GM18909 (cell line): ENCODE data around the gene CATSPERE.
"Not testable (repeated sequence)": the region's sequence is repeated elsewhere in the genome, so short reads cannot be mapped to it uniquely, and the experiment has no call there.

ENCODE experiments used
- ATAC-seq: cut with Tn5 transposase; IDR thresholded peaks from one replicate; pipeline ENCODE4 v1.9.1; 2021; ENCODE audit warnings: mild to moderate bottlenecking; ENCODE audit not compliant: unreplicated experiment, poor library complexity

CATSPERE gene

DNA sequence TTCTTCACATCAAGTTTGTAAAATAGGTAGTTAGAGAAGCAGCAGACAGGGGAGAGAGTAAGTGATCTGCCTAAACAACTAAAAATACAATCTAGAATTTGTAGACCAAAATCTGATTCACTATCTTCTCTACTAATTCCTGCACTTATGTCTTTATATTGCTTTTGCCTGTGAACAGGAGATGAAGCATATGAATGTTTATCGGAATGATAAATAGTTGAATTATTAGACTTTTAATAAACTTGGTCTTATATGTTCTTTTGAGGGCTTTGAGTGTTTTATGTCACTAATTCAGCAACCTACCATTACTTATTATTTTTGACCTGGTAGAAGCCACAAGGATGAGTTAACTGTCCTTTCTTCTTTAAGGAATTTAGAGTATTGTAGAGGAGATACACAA lies 194.1 kb downstream of the CATSPERE start:
- ATAC-seq, result no peak

DNA sequence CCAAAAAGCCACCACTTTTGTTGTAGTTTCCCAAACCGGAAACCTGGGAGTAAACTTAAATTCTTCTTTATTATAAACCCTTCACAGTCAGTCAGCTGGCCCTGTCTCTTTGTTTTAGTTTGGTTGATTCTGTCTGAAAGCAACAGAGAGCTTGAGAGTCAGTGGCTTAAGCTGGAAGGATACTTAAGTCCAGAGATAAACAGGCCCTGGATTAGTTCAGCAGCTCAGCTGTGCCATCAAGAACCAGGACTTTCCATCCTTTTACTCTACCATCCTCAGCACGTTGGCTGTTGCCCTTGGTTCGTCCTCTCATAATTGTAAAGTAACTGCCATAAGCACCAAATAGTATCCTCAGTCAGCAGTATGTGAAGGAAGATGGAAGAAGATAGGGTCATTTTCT lies 196.3 kb downstream of the CATSPERE start:
- no peak for ATAC-seq

DNA sequence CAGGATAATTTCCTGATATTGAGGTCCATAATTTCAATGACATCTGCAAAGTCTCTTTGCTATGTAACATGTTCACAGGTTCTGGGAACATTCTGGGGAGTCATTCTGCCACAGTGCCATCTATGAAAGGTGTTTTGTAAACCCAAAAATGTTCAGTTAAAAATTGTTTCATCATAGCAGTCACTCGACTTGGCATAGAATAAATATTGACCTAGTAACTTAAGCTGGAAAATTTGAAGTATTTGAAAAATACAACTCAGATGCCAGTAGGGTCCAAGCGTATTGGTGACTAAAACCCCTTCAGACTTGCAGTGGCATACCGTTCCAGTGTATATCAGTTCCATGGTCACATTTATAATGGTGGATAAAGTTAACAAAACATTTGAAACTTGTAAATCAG lies 198.6 kb downstream of the CATSPERE start:
- ATAC-seq, result no peak

DNA sequence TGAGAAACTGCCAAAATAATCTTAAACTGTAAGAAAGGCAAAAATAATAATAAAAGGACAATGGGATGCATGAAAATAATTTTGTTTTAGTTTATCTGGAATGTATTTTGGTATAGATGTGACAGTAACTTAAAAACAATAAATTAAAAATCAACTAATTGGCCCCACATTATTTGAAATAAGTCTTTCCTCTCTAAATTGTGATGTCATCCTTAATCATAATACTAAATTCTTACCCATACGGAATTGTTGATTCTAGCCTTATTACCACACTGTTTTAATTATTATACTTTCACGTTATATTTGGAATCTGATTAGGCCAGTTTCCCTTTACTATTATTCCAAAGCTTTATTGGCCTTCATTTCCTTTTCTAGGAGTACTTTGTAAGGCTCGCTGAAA lies 199.5 kb downstream of the CATSPERE start:
- ATAC-seq, result no peak

DNA sequence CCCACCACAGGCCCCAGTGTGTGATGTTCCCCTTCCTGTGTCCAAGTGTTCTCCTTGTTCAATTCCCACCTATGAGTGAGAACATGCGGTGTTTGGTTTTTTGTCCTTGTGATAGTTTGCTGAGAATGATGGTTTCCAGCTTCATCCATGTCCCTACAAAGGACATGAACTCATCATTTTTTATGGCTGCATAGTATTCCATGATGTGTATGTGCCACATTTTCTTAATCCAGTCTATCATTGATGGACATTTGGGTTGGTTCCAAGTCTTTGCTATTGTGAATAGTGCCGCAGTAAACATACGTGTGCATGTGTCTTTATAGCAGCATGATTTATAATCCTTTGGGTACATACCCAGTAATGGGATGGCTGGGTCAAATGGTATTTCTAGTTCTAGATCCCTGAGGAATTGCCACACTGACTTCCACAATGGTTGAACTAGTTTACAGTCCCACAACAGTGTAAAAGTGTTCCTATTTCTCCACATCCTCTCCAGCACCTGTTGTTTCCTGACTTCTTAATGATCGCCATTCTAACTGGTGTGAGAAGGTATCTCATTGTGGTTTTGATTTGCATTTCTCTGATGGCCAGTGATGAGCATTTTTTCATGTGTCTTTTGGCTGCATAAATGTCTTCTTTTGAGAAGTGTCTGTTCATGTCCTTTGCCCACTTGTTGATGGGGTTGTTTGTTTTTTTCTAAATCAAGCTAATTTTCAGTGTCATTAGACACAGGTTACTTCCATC lies 200.7 kb downstream of the CATSPERE start:
- ATAC-seq, result not testable (repeated sequence)

DNA sequence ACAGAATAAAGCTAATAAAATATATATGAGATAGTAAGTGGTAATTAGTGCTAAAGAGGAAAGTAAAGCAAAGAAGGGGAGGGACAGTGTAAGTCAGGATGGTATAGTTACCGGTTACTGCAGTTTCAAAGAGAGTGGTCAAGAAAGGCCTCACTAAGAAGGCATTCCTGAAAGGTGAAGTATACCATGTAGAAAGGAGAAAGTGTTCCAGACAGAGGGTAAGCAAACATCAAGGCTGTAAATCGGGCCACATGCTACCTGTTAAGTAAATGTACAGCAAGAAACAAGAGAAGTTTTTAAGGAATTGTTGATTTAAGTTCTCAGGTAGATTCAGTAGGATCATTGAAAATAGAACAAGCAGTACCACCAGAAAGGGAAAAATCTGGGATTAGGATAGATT lies 201.5 kb downstream of the CATSPERE start:
- ATAC-seq, result no peak

DNA sequence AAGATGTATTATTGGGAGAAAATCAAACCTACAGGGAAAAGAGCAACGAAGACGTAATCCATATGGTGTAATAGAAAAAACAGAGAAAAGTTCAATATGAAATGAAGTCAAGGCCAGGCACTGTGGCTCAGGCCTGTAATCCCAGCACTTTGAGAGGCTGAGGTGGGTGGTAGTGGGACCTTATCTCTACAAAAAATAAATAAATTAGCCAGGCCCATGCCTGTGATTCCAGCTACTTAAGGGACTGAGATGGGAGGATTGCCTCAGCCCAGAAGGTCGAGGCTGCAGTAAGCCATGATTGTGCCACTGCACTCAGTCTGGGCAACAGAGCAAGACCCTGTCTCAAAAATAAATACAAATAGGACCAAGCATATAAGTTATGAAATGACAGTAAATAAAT lies 203.3 kb downstream of the CATSPERE start:
- no peak for ATAC-seq

DNA sequence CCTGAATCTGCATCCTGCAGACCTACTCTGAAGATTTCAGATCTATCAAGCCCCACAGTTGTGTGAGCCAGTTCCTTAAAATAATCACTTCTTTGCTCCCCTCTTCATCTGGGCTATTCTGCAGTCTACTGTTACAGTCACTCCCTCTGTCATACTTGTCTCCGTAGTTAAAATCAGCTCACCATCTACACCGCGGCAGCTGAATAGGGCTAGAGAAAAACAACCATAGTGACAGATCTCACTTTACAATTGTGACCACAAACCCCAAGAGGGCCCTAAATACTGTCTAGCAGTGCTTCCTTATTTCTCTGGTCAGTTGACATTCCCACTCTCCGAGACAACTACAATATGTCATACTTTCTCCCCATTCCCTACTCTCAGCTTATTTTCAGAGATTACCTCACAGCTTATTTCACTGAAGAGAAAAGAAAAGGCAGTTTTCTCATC lies 204.7 kb downstream of the CATSPERE start:
- ATAC-seq, result peak; percentile 92

DNA sequence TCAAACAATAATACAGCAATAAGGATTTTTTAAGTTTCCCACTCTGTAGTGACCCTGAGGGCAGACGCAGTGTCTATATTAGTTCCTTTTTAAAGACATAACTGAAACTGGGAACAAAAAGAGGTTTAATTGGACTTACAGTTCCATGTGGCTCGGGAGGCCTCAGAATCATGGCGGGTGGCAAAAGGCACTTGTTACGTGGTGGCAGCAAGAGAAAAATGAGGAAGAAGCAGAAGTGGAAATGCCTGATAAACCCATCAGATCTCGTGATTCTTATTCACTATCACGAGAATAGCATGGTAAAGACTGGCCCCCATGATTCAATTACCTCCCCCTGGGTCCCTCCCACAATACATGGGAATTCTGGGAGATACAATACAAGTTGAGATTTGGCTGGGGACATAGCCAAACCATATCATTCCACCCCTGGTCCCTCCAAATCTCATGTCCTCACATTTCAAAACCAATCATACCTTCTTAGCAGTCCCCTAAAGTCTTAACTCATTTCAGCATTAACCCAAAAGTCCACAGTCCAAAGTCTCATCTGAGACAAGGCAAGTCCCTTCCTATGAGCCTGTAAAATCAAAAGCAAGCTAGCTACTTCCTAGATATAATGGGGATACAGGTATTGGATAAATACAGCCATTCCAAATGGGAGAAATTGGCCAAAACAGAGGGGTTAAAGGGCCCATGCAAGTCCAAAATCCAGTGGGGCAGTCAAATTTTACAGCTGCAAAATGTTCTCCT lies 205.8 kb downstream of the CATSPERE start:
- ATAC-seq, result not testable (repeated sequence)

DNA sequence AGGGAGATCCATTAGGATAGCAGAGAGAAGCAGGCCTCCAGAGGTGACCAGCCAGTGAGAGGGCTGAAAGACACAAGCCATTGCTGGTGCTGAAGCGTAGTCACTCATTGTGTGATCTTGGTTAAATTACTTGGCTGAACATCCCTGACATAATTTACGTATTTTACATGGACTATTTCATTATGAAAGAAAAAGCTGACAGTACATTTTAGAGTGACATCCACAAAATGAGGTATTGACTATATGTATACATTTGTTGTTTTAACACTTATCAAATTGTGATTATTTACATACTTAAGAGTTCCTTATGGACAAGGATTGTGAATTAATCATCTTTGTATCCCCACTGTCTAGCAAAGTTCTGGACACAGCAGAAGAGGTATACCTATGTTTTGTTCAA lies 206.7 kb downstream of the CATSPERE start:
- no peak for ATAC-seq

DNA sequence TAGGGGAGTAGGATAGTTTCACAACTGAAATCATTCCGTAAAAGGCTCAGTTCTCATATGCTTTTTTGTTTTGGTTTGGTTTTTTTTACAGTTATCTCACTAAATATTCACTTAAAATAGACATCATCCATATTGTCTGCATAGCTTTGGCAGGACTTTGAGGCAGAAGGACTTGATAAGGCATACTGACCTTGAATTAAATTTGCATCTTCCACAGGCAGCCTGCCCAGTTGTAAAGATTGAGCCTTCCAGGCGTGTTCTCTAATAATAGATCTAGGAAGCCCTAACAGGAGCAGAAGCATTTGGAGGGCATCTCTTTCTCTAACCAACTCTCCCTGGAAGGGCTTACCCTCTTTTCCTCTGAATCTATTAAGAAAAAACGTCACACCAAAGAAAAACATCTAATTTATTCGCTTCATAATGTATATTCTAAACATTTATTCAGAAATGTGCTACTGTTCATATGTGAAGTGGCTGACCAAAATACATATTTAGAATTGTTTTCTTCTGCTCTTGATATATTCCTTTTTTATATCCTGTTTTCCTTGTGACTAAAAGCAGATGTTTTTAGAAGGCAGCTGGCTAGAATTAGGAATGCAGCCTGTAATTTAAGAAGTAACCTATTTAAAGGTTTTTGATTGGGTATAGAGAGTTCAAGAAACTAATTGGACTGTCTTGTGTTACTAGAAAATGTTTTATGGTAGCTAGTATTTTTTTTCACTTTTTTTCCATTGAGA lies 212.0 kb downstream of the CATSPERE start:
- no peak for ATAC-seq

DNA sequence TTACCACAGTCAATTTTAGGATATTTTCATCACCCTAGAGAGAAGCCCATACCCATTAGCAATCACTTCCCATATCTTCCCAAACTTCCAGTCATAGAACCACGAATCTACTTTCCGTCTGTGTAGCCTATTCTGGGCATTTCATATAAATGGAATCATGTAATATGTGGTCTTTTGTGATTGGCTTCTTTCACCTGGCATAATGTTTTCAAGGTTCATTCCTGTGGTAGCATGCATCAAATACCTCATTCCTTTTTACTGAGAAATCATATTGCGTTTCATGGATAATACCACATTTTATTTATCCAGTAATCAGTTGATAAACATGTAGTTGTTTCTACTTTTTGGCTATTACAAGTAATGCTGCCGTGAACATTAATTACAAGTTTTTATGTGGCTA lies 213.4 kb downstream of the CATSPERE start:
- no peak for ATAC-seq

DNA sequence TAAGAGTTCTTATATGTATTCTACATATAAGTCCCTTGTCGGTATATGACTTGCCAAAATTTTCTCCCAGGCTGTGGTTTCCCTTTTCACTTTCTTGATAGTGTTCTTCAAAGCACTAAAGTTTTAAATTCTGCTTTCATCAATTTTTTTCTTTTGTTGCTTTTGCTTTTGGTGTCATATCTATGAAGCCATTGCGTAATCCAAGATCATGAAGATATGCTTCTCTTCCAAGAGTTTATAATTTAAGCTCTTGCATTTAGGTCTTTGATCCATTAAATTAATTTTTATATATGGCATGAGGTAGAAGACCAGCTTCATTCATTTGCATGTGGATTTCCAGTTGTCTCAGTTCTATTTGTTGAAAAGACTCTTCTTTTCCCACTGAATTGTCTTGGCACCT lies 214.1 kb downstream of the CATSPERE start:
- no peak for ATAC-seq

DNA sequence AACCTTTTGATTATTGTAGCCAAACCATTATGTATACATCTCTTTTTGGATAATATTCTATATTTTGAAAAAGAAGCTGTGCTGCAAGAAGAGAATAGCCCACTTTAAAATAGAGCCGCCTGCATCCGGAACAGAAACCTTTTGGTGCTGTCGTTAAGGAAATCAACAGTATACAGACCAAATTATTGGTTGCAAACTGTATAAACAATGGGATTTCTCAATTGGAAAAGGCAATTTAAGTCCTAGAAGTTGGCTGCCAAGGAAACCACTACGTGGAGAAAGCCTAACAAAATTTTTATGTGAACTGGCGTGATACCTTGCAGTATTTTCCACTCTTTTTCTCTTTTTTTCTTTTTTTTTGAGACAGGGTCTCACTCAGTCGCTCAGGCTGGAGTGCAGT lies 217.6 kb downstream of the CATSPERE start:
- no peak for ATAC-seq

DNA sequence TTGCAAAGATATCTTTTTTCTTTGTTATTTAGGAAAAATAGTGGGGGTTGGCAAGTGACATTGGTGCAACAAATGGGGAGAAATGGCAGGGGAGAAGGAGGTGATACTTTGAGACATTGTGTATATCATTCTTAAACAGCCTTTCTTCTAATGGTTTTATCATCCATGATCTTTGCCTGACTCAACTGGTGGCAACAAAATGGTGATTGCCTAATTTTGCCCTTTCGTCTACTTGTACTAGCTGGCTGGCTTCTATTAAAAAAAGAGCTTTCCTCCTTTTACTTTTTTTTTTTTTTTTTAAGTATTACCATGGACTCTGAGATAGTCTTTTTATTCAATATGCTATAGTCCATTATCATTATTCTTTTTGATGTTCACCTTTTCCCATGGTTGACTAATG lies 219.6 kb downstream of the CATSPERE start:
- ATAC-seq, result no peak

DNA sequence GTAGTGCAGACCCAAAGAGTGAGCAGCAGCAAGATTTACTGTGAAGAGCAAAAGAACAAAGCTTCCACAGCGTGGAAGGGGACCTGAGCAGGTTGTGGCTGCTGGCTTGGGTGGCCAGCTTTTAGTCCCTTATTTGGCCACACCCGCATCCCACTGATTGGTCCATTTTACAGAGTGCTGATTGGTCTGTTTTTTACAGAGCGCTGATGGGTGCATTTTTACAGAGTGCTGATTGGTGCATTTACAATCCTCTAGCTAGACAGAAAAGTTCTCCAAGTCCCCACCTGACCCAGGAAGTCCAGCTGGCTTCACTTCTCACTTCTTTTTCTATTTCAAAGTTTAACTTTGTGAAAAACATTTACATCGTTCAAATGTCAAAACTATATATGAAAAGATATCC lies 221.0 kb downstream of the CATSPERE start:
- ATAC-seq, result not testable (repeated sequence)
